Measurements from ENCODE around the gene UBASH3A. TPM values are rescaled to one million over a fixed set of nuclear protein-coding genes. Genes with fewer than 3 reads are reported as not detected.

UBASH3A gene
- total RNA-seq, 1 donor from 2014 or later = 6.4 TPM

- Histone ChIP-seq H3K9me3 (no peaks in the 10 kb centered on the region), H3K27ac (no peak overlapping the region), H3K27me3 (no peaks in the 10 kb centered on the region), H3K36me3 (no peaks in the 10 kb centered on the region), H3K4me1 (no peaks in the 10 kb centered on the region), H3K4me3 (no peak overlapping the region)
- no peak for TF ChIP-seq POLR2A (IDR thresholded peaks at IDR 0.05)
- DNase-seq (ENCODE audit: extremely low spot score in 2 of 2) = no peak
- intact Hi-C loops (cut with DNase I) = no loop called here
Measured at GRCh38 chr21:42460391-42461184, 56.9 kb downstream of the UBASH3A start.

- H3K36me3 ChIP-seq = no peaks in the 10 kb centered on the region
- intact Hi-C loops (cut with DNase I) = no loop called here
- no peaks in the 10 kb centered on the region for H3K27me3 ChIP-seq
- H3K9me3 ChIP-seq = no peaks in the 10 kb centered on the region
- H3K4me1 ChIP-seq = no peaks in the 10 kb centered on the region
- no peak for DNase-seq (ENCODE audit: extremely low spot score in 2 of 2)
- no peak overlapping the region for H3K27ac ChIP-seq
- no peak overlapping the region for H3K4me3 ChIP-seq
- no peak for TF ChIP-seq POLR2AphosphoS5 (IDR thresholded peaks at IDR 0.05; ENCODE audit: insufficient read depth in 1 of 2, low read depth in 1 of 2)
- TF ChIP-seq CTCF (IDR thresholded peaks at IDR 0.05) = no peak
- TF ChIP-seq POLR2A (IDR thresholded peaks at IDR 0.05) = no peak
Measured at GRCh38 chr21:42461185-42461520, 57.5 kb downstream of the UBASH3A start.

- no peak overlapping the region for H3K27ac ChIP-seq
- TF ChIP-seq POLR2AphosphoS5 (IDR thresholded peaks at IDR 0.05; ENCODE audit: insufficient read depth in 1 of 2, low read depth in 1 of 2) = no peak
- no peak for TF ChIP-seq POLR2A (IDR thresholded peaks at IDR 0.05)
- TF ChIP-seq CTCF (IDR thresholded peaks at IDR 0.05) = no peak
Measured at GRCh38 chr21:42461881-42462877, 58.5 kb downstream of the UBASH3A start.

DNA sequence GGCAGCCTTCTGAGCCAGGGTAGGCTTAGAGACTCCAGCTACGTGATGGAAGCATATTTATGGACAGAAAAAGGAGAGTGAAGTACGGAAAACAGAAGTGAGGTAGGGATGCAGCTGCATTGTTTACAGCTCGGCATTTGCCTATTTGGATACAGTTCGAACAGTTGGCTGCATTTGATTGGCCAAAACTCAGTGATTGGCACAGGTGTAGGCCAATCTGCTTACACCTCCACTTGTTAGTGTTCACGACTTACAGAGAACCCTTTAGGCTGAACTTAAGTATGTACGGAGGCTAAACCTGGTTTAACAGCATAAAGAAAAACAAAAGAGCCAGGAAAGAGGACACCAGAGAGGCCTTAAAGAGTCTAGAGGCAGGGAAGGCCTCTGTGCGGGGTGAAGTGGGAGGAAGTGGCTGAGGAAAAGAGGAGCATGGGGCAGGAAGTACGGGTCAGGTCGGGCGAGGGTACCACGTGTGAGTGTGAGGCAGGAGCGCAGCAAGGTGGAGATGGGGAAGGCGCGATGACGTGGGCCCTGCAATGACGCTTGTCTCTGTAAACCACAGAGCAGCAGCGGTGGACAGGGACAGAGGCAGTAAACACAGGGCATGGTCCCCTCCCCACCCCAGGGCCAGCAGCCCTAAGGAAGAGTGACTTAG lies 60.3 kb downstream of the UBASH3A start:
- no peak for DNase-seq (ENCODE audit: extremely low spot score in 2 of 2)
- no peak overlapping the region for H3K27ac ChIP-seq
- intact Hi-C loops (cut with DNase I) = no loop called here

More at GRCh38 chr21:42461881-42462877, 58.5 kb downstream of the UBASH3A start:
- H3K27me3 ChIP-seq = no peaks in the 10 kb centered on the region
- intact Hi-C loops (cut with DNase I) = no loop called here
- no peaks in the 10 kb centered on the region for H3K9me3 ChIP-seq
- H3K4me3 ChIP-seq = no peak overlapping the region
- DNase-seq (ENCODE audit: extremely low spot score in 2 of 2) = no peak
- H3K4me1 ChIP-seq = peaks cover under 1% of the 10 kb centered on the region
- H3K36me3 ChIP-seq = no peaks in the 10 kb centered on the region

More for the DNA sequence above, 60.3 kb downstream of the UBASH3A start:
- H3K4me3 ChIP-seq = no peak overlapping the region
- no peaks in the 10 kb centered on the region for H3K36me3 ChIP-seq
- no peak for TF ChIP-seq POLR2AphosphoS5 (IDR thresholded peaks at IDR 0.05; ENCODE audit: insufficient read depth in 1 of 2, low read depth in 1 of 2)
- no peak for TF ChIP-seq CTCF (IDR thresholded peaks at IDR 0.05)
- TF ChIP-seq POLR2A (IDR thresholded peaks at IDR 0.05) = no peak
- H3K4me1 ChIP-seq = peaks cover 18% of the 10 kb centered on the region
- no peaks in the 10 kb centered on the region for H3K9me3 ChIP-seq
- no peaks in the 10 kb centered on the region for H3K27me3 ChIP-seq
